Osteocyte (in vitro differentiated cells): Measurements from ENCODE around the gene PRDM16. TPM values are rescaled to one million over a fixed set of nuclear protein-coding genes. Genes with fewer than 3 reads are reported as not detected.

Experiments used
- DNase-seq: peaks from one replicate; pipeline ENCODE4 v3.0.0; 2021; ENCODE audit warnings: mixed read lengths; ENCODE audit not compliant: unreplicated experiment; ENCODE audit errors: extremely low spot score
- H3K27ac Mint-ChIP-seq: one replicate; pipeline ENCODE4 v1.8.0; 2021; ENCODE audit warnings: mild to moderate bottlenecking, mixed read lengths; ENCODE audit not compliant: unreplicated experiment
- H3K27me3 Mint-ChIP-seq: one replicate; pipeline ENCODE4 v1.8.0; 2021; ENCODE audit warnings: mixed read lengths; ENCODE audit not compliant: unreplicated experiment
- H3K36me3 Mint-ChIP-seq: one replicate; pipeline ENCODE4 v1.8.0; 2021; ENCODE audit warnings: mixed read lengths; ENCODE audit not compliant: unreplicated experiment
- H3K4me1 Mint-ChIP-seq: one replicate; pipeline ENCODE4 v1.8.0; 2021; ENCODE audit warnings: mixed read lengths; ENCODE audit not compliant: unreplicated experiment
- H3K4me3 Mint-ChIP-seq: one replicate; pipeline ENCODE4 v1.8.0; 2021; ENCODE audit warnings: mild to moderate bottlenecking, moderate library complexity, mixed read lengths; ENCODE audit not compliant: unreplicated experiment
- H3K9me3 Mint-ChIP-seq: one replicate; pipeline ENCODE4 v1.8.0; 2021; ENCODE audit warnings: mixed read lengths; ENCODE audit not compliant: unreplicated experiment
- CTCF ChIP-seq: fragments of 200-600 bp; sonication (generic); IDR thresholded peaks from 2 replicates; pipeline ENCODE4 v1.5.0; 2021; ENCODE audit warnings: antibody characterized with exemption, mild to moderate bottlenecking, moderate library complexity
- total RNA-seq: library from RNA; stranded (reverse); gene quantifications from 2 replicates; pipeline ENCODE4 v1.2.1, GENCODE V29; 2021

Gene PRDM16
- total RNA-seq, 1 donor from 2014 or later: 7.1 TPM

GRCh38 chr1:3266870-3267549 lies 198.0 kb downstream of the PRDM16 start:
- Mint-ChIP-seq H3K27me3 (peaks cover 11% of the 10 kb centered on the region), H3K36me3 (no peaks in the 10 kb centered on the region), H3K9me3 (no peaks in the 10 kb centered on the region), H3K4me1 (no peaks in the 10 kb centered on the region), H3K4me3 (no peak overlapping the region), H3K27ac (no peak overlapping the region)
- no peak for TF ChIP-seq CTCF
- no peak for DNase-seq

DNA sequence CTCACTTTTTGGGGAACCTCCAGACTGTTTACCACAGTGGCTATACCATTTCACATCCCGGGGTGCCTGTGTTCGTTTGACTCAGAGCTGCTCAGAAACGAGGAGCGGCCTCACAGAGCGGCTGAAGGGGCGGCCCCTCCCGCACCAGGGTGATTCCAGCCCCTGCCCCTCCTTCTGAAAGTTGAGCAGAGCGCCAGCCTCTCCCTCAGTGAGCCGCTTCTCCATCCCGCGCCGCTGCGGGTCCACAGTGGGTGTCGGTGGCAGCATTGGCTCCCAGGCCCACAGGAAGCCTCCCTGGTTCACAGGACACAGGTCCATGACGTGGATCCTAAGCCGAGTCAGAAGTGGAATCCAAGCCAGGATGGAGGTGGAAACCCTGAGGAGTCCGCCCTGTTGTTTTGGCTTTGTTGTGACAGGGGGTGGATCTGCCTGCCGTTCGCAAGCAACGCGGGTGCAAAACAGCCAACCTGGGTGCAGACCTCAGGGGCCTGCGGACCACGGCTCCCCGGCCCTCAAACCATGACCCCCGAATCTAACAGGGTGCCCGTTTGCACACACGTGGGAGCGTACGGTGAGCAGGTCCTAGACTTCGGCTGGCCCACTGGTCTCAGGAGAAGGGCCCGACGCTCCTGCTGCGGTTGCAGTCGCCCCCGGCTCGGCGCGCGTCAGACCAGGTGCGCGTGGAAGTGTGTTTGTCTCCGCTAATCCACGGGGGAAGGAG lies 198.7 kb downstream of the PRDM16 start:
- Mint-ChIP-seq H3K27ac (no peak overlapping the region), H3K4me1 (no peaks in the 10 kb centered on the region), H3K36me3 (no peaks in the 10 kb centered on the region), H3K4me3 (no peak overlapping the region), H3K9me3 (no peaks in the 10 kb centered on the region), H3K27me3 (peaks cover 11% of the 10 kb centered on the region)
- DNase-seq: no peak
- no peak for TF ChIP-seq CTCF

- Mint-ChIP-seq H3K36me3 (no peaks in the 10 kb centered on the region), H3K9me3 (no peaks in the 10 kb centered on the region), H3K4me3 (no peak overlapping the region), H3K4me1 (no peaks in the 10 kb centered on the region), H3K27ac (no peak overlapping the region), H3K27me3 (peaks cover 11% of the 10 kb centered on the region)
- DNase-seq: no peak
- TF ChIP-seq CTCF: no peak
Observed at GRCh38 chr1:3268281-3268680, 199.3 kb downstream of the PRDM16 start.

GRCh38 chr1:3270403-3271245 lies 201.6 kb downstream of the PRDM16 start:
- Mint-ChIP-seq H3K27ac (no peak overlapping the region), H3K27me3 (peaks cover 6% of the 10 kb centered on the region), H3K36me3 (no peaks in the 10 kb centered on the region), H3K9me3 (no peaks in the 10 kb centered on the region), H3K4me3 (no peak overlapping the region), H3K4me1 (peaks cover 6% of the 10 kb centered on the region)
- TF ChIP-seq CTCF: no peak
- no peak for DNase-seq

- TF ChIP-seq CTCF: no peak
- no peak overlapping the region for H3K4me3 Mint-ChIP-seq
- peaks cover 12% of the 10 kb centered on the region for H3K4me1 Mint-ChIP-seq
- no peaks in the 10 kb centered on the region for H3K36me3 Mint-ChIP-seq
- H3K27me3 Mint-ChIP-seq: peaks cover 6% of the 10 kb centered on the region
- H3K27ac Mint-ChIP-seq: no peak overlapping the region
- no peak for DNase-seq
- no peaks in the 10 kb centered on the region for H3K9me3 Mint-ChIP-seq
Observed at GRCh38 chr1:3271866-3272265, 202.9 kb downstream of the PRDM16 start.
